Heart left ventricle (tissue), 16 donors: ENCODE measurements around the gene CD34. TPM values are rescaled to one million over a fixed set of nuclear protein-coding genes. Genes with fewer than 3 reads are reported as not detected.

Experiments used
- ATAC-seq, 4 donors: fragments of 200-7000 bp; cut with Tn5 transposase; one replicate each; pipeline ENCODE4 v1.9.1; 2020 to 2022; ENCODE audit warnings: moderate library complexity in 4 of 4, mild to moderate bottlenecking in 3 of 4, moderate number of reproducible peaks in 1 of 4
- DNase-seq, 5 donors: peaks; one replicate each; pipeline ENCODE4 v3.0.0-alpha.2; 2020
- H3K27ac ChIP-seq, 12 donors: fragments of 200-600 bp; sonication (generic) in 4 of 12; one replicate each; pipeline versions ENCODE4 v1.5.0 to v1.8.0; 2016 to 2022; ENCODE audit warnings: mild to moderate bottlenecking in 2 of 12
- H3K27me3 ChIP-seq, 9 donors: fragments of 200-600 bp; sonication (generic) in 2 of 9; one replicate each; pipeline versions ENCODE4 v1.5.1 to v1.8.0; 2016 to 2022; ENCODE audit warnings: mild to moderate bottlenecking in 3 of 9
- H3K36me3 ChIP-seq, 9 donors: fragments of 200-600 bp; sonication (generic) in 2 of 9; one replicate each; pipeline versions ENCODE4 v1.5.0 to v1.8.0; 2018 to 2022; ENCODE audit warnings: mild to moderate bottlenecking in 2 of 9
- H3K4me1 ChIP-seq, 12 donors: fragments of 200-600 bp; sonication (generic) in 4 of 12; one replicate each; pipeline versions ENCODE4 v1.5.0 to v1.8.0; 2016 to 2022; ENCODE audit warnings: mild to moderate bottlenecking in 3 of 12
- H3K4me3 ChIP-seq, 12 donors: fragments of 200-600 bp; sonication (generic) in 4 of 12; one replicate each; pipeline versions ENCODE4 v1.5.0 to v1.8.0; 2017 to 2022; ENCODE audit warnings: mild to moderate bottlenecking in 9 of 12, moderate library complexity in 4 of 12
- H3K9me3 ChIP-seq, 12 donors: fragments of 200-600 bp; sonication (generic) in 4 of 12; one replicate each; pipeline versions ENCODE4 v1.5.0 to v1.8.0; 2016 to 2022; ENCODE audit warnings: mild to moderate bottlenecking in 1 of 12
- POLR2A ChIP-seq, 2 donors: fragments of 450-650 bp; IDR thresholded peaks; one replicate each; pipeline ENCODE4 v1.6.1; 2017; ENCODE audit warnings: antibody characterized with exemption in 2 of 2, mild to moderate bottlenecking in 2 of 2, moderate library complexity in 2 of 2
- WGBS, 4 donors: extraction: QIAGEN DNeasy Blood & Tissue Kit in 2 of 4; methylation state at CpG; one replicate each; pipeline versions ENCODE4 v1.1.5 to v1.1.7; 2013 to 2018; 5-methylcytosine and 5-hydroxymethylcytosine counted together
- intact Hi-C, 10 donors: fragments of 100-400 bp; cut with DNase I; formaldehyde crosslinking; loops; one replicate each; pipeline versions ENCODE4 v1.11.1 to v1.14.2; 2022
- polyA plus RNA-seq, 2 donors: library from polyadenylated mRNA; stranded (reverse); fragments of 200-250 nt; gene quantifications; one replicate each; pipeline ENCODE4 v1.2.3, GENCODE V29; 2013
- total RNA-seq, 9 donors: library from RNA; depleted of rRNA in 2 of 9; stranded (reverse); fragments of >200 nt in 2 of 9; fragmentation: NEBNext Ultra II Directional in 3 of 9; extraction: Animal tissue kit (Norgen Biotek cat#: 25700) in 3 of 9; gene quantifications; one replicate each; pipeline versions ENCODE4 v1.1.0 to v1.2.4, GENCODE V29; 2016 to 2023
- TF ChIP-seq, protein P1 (sequence below), 12 donors: fragments of 200-600 bp; sonication (generic) in 4 of 12; IDR thresholded peaks; one replicate each; pipeline versions ENCODE4 v1.5.0 to v1.8.0; 2018 to 2022; ENCODE audit warnings: antibody characterized with exemption in 12 of 12, mild to moderate bottlenecking in 5 of 12
- donor health status: ischemic (EF 13 %, LVEDD 7.1; RV severe dilation, severe dysfunction).
- donor health status: healthy with polysubstance abuse.
- donor health status: DM: no; HTN: yes; CAD: no.
- donor health status: DM: no; HTN: no; CAD: no.
- donor health status: ischemic (EF 25% LVEDD 6.9; RV normal size, moderate dysfunction).
- donor health status: ischemic (EF 25% LVEDD 5.7; RV mildly dilated, moderate dysfunction).
- donor health status: healthy.
- donor health status: DM: yes; HTN: yes; CAD: no.
- donor health status: ischemic (EF 35%, LVEDD 5.7; RV mildly dilated, moderate dysfunction).
- donor health status: nonischemic (EF 11% LVEDD 7.7; RV severe dilation, severe dysfunction).
- donor health status: DM: yes; HTN: yes; CAD: no.
- donor health status: PGD.
- donor health status: ischemic (EF 29% LVEDD 5.4; RV normal size, mild dysfunction).
- donor health status: nonischemic (EF 23%, LVEDD 6.1; RV moderate dilation, normal function).

Gene CD34
- total and polyA plus RNA-seq, 11 donors, result 37.4 to 103 (median 63.0) TPM

- Histone ChIP-seq H3K4me1 (peaks cover 0 to 90% (median 34%) of the 10 kb centered on the region in 12 donors), H3K9me3 (no peaks in the 10 kb centered on the region), H3K27me3 (no peaks in the 10 kb centered on the region), H3K4me3 (no peak overlapping the region), H3K27ac (peak overlapping the region in 9 of 12 donors; percentile 0 to 44 (median 23)), H3K36me3 (peaks cover 0 to 69% (median 10%) of the 10 kb centered on the region in 9 donors)
- 23 to 32% (median 30%) methylated on average over 2 of the region's 2 CpGs for WGBS, 4 donors
- TF ChIP-seq, protein P1, sequence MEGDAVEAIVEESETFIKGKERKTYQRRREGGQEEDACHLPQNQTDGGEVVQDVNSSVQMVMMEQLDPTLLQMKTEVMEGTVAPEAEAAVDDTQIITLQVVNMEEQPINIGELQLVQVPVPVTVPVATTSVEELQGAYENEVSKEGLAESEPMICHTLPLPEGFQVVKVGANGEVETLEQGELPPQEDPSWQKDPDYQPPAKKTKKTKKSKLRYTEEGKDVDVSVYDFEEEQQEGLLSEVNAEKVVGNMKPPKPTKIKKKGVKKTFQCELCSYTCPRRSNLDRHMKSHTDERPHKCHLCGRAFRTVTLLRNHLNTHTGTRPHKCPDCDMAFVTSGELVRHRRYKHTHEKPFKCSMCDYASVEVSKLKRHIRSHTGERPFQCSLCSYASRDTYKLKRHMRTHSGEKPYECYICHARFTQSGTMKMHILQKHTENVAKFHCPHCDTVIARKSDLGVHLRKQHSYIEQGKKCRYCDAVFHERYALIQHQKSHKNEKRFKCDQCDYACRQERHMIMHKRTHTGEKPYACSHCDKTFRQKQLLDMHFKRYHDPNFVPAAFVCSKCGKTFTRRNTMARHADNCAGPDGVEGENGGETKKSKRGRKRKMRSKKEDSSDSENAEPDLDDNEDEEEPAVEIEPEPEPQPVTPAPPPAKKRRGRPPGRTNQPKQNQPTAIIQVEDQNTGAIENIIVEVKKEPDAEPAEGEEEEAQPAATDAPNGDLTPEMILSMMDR (IDR thresholded peaks at IDR 0.05), result peak in 11 of 12 donors; percentile 9 to 61 (median 43)
- TF ChIP-seq POLR2A (IDR thresholded peaks at IDR 0.05), result no peak
- peak in 2 of 4 donors; percentile 25 to 32 for ATAC-seq
- no peak for DNase-seq
- intact Hi-C loops, result loop anchor here in 4 of 10 donors (1.0 to 10.0 kb wide), 4 partner anchors 65 to 348 kb away; partner anchors contain the start of gene PLXNA2 (in 1 of the 4)
Measured at GRCh38 chr1:207897188-207897587, 13.7 kb downstream of the CD34 start.

- DNase-seq, result no peak
- Histone ChIP-seq H3K9me3 (no peaks in the 10 kb centered on the region), H3K4me1 (peaks cover 0 to 90% (median 38%) of the 10 kb centered on the region in 12 donors), H3K36me3 (peaks cover 0 to 75% (median 10%) of the 10 kb centered on the region in 9 donors), H3K27me3 (no peaks in the 10 kb centered on the region), H3K27ac (peak overlapping the region in 1 of 12 donors; percentile 24), H3K4me3 (no peak overlapping the region)
- no peak for TF ChIP-seq POLR2A (IDR thresholded peaks at IDR 0.05)
- TF ChIP-seq, protein P1 (IDR thresholded peaks at IDR 0.05), result no peak
- ATAC-seq, result no peak
- intact Hi-C loops, result loop anchor here in 4 of 10 donors (2.0 to 10.0 kb wide), 3 partner anchors 66 to 348 kb away; partner anchors contain the start of gene PLXNA2 (in 1 of the 4)
Measured at GRCh38 chr1:207896547-207896946, 14.4 kb downstream of the CD34 start.

DNA sequence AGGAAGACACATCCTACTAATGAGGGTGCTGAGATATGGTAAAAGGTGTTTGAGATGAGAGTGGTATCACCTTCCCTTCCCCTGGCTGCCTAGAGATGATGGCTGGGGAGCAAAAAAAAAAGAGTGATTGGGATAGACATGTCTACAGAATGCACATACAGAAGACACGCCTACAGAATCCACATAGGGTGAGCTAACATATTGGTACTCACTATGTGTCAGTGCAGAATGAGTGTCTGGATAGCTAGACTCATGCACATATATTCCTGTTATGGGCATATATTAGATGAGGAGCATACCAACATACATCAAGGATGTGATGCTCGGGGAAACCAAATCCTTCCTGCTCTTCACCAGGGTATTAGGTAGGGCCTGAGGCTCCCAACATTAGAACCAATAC is 16.2 kb downstream of the CD34 start:
- Histone ChIP-seq H3K36me3 (peaks cover 0 to 73% (median 10%) of the 10 kb centered on the region in 9 donors), H3K27ac (peak overlapping the region in 4 of 12 donors; percentile 11 to 42 (median 26)), H3K27me3 (no peaks in the 10 kb centered on the region), H3K9me3 (no peaks in the 10 kb centered on the region), H3K4me3 (no peak overlapping the region), H3K4me1 (peaks cover 8 to 98% (median 51%) of the 10 kb centered on the region in 12 donors)
- ATAC-seq, result no peak
- 90 to 96% (median 91%) methylated on average over 2 of the region's 2 CpGs for WGBS, 4 donors
- TF ChIP-seq, protein P1 (IDR thresholded peaks at IDR 0.05), result no peak
- no peak for TF ChIP-seq POLR2A (IDR thresholded peaks at IDR 0.05)
- DNase-seq, result no peak
- intact Hi-C loops, result loop anchor here in 3 of 10 donors (2.0 to 10.0 kb wide), 3 partner anchors 68 to 350 kb away; partner anchors contain the start of gene PLXNA2 (in 1 of the 3)

- Histone ChIP-seq H3K27ac (peak overlapping the region in 7 of 12 donors; percentile 11 to 91 (median 66)), H3K4me3 (no peak overlapping the region), H3K27me3 (no peaks in the 10 kb centered on the region), H3K36me3 (peaks cover 0 to 68% (median 10%) of the 10 kb centered on the region in 9 donors), H3K4me1 (peaks cover 14 to 98% (median 58%) of the 10 kb centered on the region in 12 donors), H3K9me3 (no peaks in the 10 kb centered on the region)
- ATAC-seq, result no peak
- no peak for TF ChIP-seq POLR2A (IDR thresholded peaks at IDR 0.05)
- TF ChIP-seq, protein P1 (IDR thresholded peaks at IDR 0.05), result peak in 1 of 12 donors; percentile 23
- WGBS, 4 donors, result 54 to 63% (median 58%) methylated on average over 6 of the region's 6 CpGs
- intact Hi-C loops, result loop anchor here in 3 of 10 donors (2.0 to 10.0 kb wide), 3 partner anchors 13 to 351 kb away; partner anchors contain the start of gene PLXNA2 (in 1 of the 3)
- DNase-seq, result no peak
Measured at GRCh38 chr1:207893737-207894582, 17.0 kb downstream of the CD34 start.
